Measurements from ENCODE around the gene FXN. TPM values are rescaled to one million over a fixed set of nuclear protein-coding genes. Genes with fewer than 3 reads are reported as not detected.

FXN gene
- total RNA-seq, 1 experiment from 2014 or later, result 24.1 TPM

DNA sequence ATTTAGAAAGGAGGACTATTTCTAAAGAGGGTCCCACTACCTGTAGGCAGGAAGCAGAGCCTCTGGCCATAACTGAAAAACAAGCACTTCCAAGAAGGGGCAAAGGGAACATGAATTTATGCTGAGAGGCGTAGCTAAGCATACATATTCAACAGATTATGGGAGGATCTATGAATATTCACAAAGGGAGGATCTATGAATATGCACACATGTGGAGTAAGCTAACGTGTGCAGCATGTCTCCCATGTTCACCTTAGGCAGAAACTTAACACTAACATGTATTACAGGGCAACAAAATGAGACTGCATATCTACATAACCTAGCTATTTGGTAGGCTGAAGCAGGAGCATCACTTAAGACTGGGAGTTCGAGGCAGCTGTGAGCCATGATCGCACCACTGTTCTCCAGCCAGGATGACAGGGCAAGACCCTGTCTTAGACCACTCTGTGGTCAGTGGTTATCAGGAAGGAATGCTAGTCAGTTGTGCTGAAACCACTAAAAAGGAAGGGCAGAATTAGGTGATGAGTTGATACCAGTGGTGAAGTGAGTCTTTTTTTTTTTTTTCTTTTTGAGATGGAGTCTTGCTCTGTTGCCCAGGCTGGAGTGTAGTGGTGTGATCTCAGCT lies 20.8 kb downstream of the FXN start (continued):
- TF ChIP-seq, protein P1, sequence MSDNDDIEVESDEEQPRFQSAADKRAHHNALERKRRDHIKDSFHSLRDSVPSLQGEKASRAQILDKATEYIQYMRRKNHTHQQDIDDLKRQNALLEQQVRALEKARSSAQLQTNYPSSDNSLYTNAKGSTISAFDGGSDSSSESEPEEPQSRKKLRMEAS (IDR thresholded peaks at IDR 0.05), result no peak
- TF ChIP-seq CBX3 (IDR thresholded peaks at IDR 0.05; ENCODE audit: low read depth) (no peak), EGR1 (IDR thresholded peaks at IDR 0.05; ENCODE audit: low read depth) (no peak), ZFX (IDR thresholded peaks at IDR 0.05) (no peak), SP1 (IDR thresholded peaks at IDR 0.05; ENCODE audit: low read depth) (no peak), ZNF274 (IDR thresholded peaks at IDR 0.05; ENCODE audit: low read depth, low read length) (no peak), RAD21 (IDR thresholded peaks at IDR 0.05; ENCODE audit: low read depth) (no peak), FOSL1 (IDR thresholded peaks at IDR 0.05; ENCODE audit: low read depth) (no peak)

DNA sequence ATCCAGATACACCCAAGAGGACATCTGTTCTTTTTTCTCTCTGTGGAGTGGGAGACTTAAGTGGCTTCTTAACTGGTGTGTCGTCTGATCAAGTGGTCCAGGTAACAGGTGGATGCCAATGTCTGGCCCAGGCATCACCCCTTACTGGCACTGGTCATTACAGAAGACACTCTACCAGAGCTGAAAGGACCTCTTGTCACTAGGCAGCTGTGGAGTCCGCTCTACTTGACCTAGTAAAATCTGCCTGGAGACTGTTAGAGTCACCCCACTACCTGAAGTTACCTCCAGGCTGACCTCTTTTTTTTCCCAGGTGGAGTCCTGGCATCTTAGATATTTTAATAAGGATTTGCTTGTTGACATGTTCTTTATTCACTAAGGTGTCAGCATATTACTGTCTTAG lies 22.5 kb downstream of the FXN start:
- H3K9me3 ChIP-seq (ENCODE audit: control insufficient read depth in 1 of 2, insufficient read depth in 1 of 2, low read depth in 1 of 2, low read length in 2 of 2), result no peaks in the 10 kb centered on the region
- no peak overlapping the region for H2AFZ ChIP-seq (ENCODE audit: low read depth, low read length, poor library complexity, severe bottlenecking)
- no peaks in the 10 kb centered on the region for H3K27me3 ChIP-seq (ENCODE audit: insufficient read depth, low read length)
- ChIA-PET POLR2A (no interaction called here), RAD21 (ENCODE audit: low non-redundant PET in 1 of 2, low total read pairs in 2 of 2, uncharacterized antibody in 2 of 2, unreplicated experiment in 2 of 2) (no interaction called here), CTCF (interaction anchor here (1.3 kb wide), 1 partner anchor 23 kb away, joined by 3 read pairs; the partner anchor contains the start of gene FXN)
- H3K27ac ChIP-seq (ENCODE audit: low read depth, low read length), result no peak overlapping the region
- no peak overlapping the region for H3K9ac ChIP-seq (ENCODE audit: low read length)
- H4K20me1 ChIP-seq (ENCODE audit: insufficient read depth), result no peaks in the 10 kb centered on the region
- no peaks in the 10 kb centered on the region for H3K4me1 ChIP-seq (ENCODE audit: control insufficient read depth in 1 of 2, insufficient read depth in 2 of 2, low read length in 2 of 2)
- intact Hi-C loops (cut with micrococcal nuclease), result no loop called here
- peaks cover 14% of the 10 kb centered on the region for H3K79me2 ChIP-seq (ENCODE audit: insufficient read depth, low read length)
- no peaks in the 10 kb centered on the region for H3K9me2 ChIP-seq (ENCODE audit: insufficient read depth)
- no peak overlapping the region for H3K4me3 ChIP-seq (replicated peaks in 1 of 2; ENCODE audit: low read depth in 1 of 2, low read length in 2 of 2)
- no peak overlapping the region for H3K4me2 ChIP-seq (ENCODE audit: low read length)
- no peak for DNase-seq (ENCODE audit: low read depth, low spot score)
- no TSS peak for BruUV-seq (replicated peaks)
- peaks cover 2 to 7% of the 10 kb centered on the region in 2 experiments; a peak in 2 of 4 replicates for H3K36me3 ChIP-seq (ENCODE audit: control insufficient read depth in 1 of 2, insufficient read depth in 2 of 2, low read length in 2 of 2)
- no peak for TF ChIP-seq ZFX (IDR thresholded peaks at IDR 0.05)
- no peak for TF ChIP-seq CBX3 (IDR thresholded peaks at IDR 0.05; ENCODE audit: low read depth)
- no peak for TF ChIP-seq SIN3A (IDR thresholded peaks at IDR 0.05; ENCODE audit: low read depth)
- no peak for TF ChIP-seq FOSL1 (IDR thresholded peaks at IDR 0.05; ENCODE audit: low read depth)
- no peak for ATAC-seq

DNA sequence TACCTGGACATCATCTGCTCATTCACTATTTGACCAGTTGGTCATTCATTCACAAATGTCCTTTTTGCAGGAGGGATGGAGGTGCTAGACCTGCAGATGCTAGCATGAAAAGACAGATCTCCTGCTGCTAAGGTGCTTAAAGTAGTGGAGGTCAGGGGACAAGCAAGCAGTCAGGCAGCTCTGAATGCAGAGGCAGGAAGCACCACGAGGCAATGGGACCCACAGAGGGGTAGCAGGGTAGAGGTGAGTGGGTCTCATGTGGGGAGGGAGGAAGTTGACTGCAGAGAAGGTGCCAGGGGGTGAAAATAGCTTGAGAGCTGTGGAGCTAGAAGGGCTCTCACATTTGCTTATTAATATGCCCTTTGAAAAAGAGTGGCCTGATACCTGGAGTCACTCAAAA lies 25.2 kb downstream of the FXN start:
- Histone ChIP-seq H3K79me2 (ENCODE audit: insufficient read depth, low read length) (peaks cover 8% of the 10 kb centered on the region; the same call in 1 of the 2 replicates), H3K27me3 (ENCODE audit: insufficient read depth, low read length) (no peaks in the 10 kb centered on the region), H3K27ac (ENCODE audit: low read depth, low read length) (no peak overlapping the region), H4K20me1 (ENCODE audit: insufficient read depth) (no peaks in the 10 kb centered on the region), H3K9ac (ENCODE audit: low read length) (no peak overlapping the region), H3K4me3 (replicated peaks in 1 of 2; ENCODE audit: low read depth in 1 of 2, low read length in 2 of 2) (no peak overlapping the region), H3K4me1 (ENCODE audit: control insufficient read depth in 1 of 2, insufficient read depth in 2 of 2, low read length in 2 of 2) (no peaks in the 10 kb centered on the region), H3K4me2 (ENCODE audit: low read length) (no peak overlapping the region), H3K9me2 (ENCODE audit: insufficient read depth) (no peaks in the 10 kb centered on the region), H3K36me3 (ENCODE audit: control insufficient read depth in 1 of 2, insufficient read depth in 2 of 2, low read length in 2 of 2) (peaks cover 4 to 5% of the 10 kb centered on the region in 2 experiments; a peak in 3 of 4 replicates), H2AFZ (ENCODE audit: low read depth, low read length, poor library complexity, severe bottlenecking) (no peak overlapping the region), H3K9me3 (ENCODE audit: control insufficient read depth in 1 of 2, insufficient read depth in 1 of 2, low read depth in 1 of 2, low read length in 2 of 2) (no peaks in the 10 kb centered on the region)
- no peak for ATAC-seq
- TF ChIP-seq ELF1 (IDR thresholded peaks at IDR 0.05; ENCODE audit: borderline replicate concordance, low read depth), result no peak
- TF ChIP-seq EZH2phosphoT487 (IDR thresholded peaks at IDR 0.05; ENCODE audit: borderline replicate concordance), result no peak
- no peak for TF ChIP-seq POLR2A (IDR thresholded peaks at IDR 0.05; ENCODE audit: borderline replicate concordance, extremely low read depth, insufficient read depth, insufficient read length)
- no peak for TF ChIP-seq ZNF274 (IDR thresholded peaks at IDR 0.05; ENCODE audit: low read depth, low read length)
- TF ChIP-seq ZFX (IDR thresholded peaks at IDR 0.05), result no peak
- ChIA-PET RAD21 (ENCODE audit: low non-redundant PET in 1 of 2, low total read pairs in 2 of 2, uncharacterized antibody in 2 of 2, unreplicated experiment in 2 of 2) (no interaction called here), CTCF (no interaction called here), POLR2A (no interaction called here)
- BruUV-seq (replicated peaks), result no TSS peak
- DNase-seq (ENCODE audit: low read depth, low spot score), result no peak
- intact Hi-C loops (cut with micrococcal nuclease), result no loop called here

Measured in HCT116 (cell line).